ENCODE measurements around the gene RYR1. TPM values are rescaled to one million over a fixed set of nuclear protein-coding genes. Genes with fewer than 3 reads are reported as not detected.

Gene RYR1
- polyA plus RNA-seq, 3 donors = 0.76 to 2.1 (median 2.1) TPM

- H3K9me3 ChIP-seq (replicated peaks in 1 of 2; ENCODE audit: control insufficient read depth in 1 of 2, insufficient read depth in 1 of 2, low read length in 2 of 2) = peaks cover 10 to 21% of the 10 kb centered on the region in 2 donors
- no peak overlapping the region for H3K4me2 ChIP-seq (replicated peaks; ENCODE audit: extremely low read depth, low read length, poor library complexity, severe bottlenecking)
- Mint-ChIP-seq H3K27ac (no peak overlapping the region), H3K9me3 (peaks cover 10 to 21% (median 18%) of the 10 kb centered on the region in 7 donors), H3K4me3 (peak overlapping the region in 1 of 2 donors; percentile 47), H3K36me3 (no peaks in the 10 kb centered on the region), H3K27me3 (ENCODE audit: low read depth in 3 of 3) (peaks cover 11 to 30% (median 20%) of the 10 kb centered on the region in 3 donors), H3K4me1 (peaks cover 8% of the 10 kb centered on the region)
- H3K4me1 ChIP-seq (ENCODE audit: control insufficient read depth in 1 of 2, insufficient read depth in 2 of 2, low read length in 2 of 2) = peaks cover 0 to 8% of the 10 kb centered on the region in 2 donors
- TF ChIP-seq, protein P1, sequence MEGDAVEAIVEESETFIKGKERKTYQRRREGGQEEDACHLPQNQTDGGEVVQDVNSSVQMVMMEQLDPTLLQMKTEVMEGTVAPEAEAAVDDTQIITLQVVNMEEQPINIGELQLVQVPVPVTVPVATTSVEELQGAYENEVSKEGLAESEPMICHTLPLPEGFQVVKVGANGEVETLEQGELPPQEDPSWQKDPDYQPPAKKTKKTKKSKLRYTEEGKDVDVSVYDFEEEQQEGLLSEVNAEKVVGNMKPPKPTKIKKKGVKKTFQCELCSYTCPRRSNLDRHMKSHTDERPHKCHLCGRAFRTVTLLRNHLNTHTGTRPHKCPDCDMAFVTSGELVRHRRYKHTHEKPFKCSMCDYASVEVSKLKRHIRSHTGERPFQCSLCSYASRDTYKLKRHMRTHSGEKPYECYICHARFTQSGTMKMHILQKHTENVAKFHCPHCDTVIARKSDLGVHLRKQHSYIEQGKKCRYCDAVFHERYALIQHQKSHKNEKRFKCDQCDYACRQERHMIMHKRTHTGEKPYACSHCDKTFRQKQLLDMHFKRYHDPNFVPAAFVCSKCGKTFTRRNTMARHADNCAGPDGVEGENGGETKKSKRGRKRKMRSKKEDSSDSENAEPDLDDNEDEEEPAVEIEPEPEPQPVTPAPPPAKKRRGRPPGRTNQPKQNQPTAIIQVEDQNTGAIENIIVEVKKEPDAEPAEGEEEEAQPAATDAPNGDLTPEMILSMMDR (IDR thresholded peaks at IDR 0.05) = no peak
- no peak overlapping the region for H3K4me3 ChIP-seq (replicated peaks in 1 of 3; ENCODE audit: low read depth in 2 of 3, low read length in 3 of 3)
- H4K20me1 ChIP-seq (ENCODE audit: insufficient read depth, low read length) = no peaks in the 10 kb centered on the region
- H3K36me3 ChIP-seq (replicated peaks in 1 of 2; ENCODE audit: control insufficient read depth in 1 of 2, insufficient read depth in 2 of 2, low read length in 2 of 2) = no peaks in the 10 kb centered on the region
- H3K79me2 ChIP-seq (ENCODE audit: insufficient read depth, low read length) = no peaks in the 10 kb centered on the region
- peaks cover 0 to 5% of the 10 kb centered on the region in 2 donors for H3K27me3 ChIP-seq (ENCODE audit: control insufficient read depth in 2 of 2, insufficient read depth in 2 of 2, low read length in 2 of 2)
- intact Hi-C loops (cut with micrococcal nuclease) = no loop called here
- no peak overlapping the region for H2AFZ ChIP-seq (ENCODE audit: insufficient read depth, low read depth, low read length, poor library complexity, severe bottlenecking)
- WGBS (ENCODE audit: insufficient coverage) = 93% methylated on average over 7 of the region's 8 CpGs
- no peak for DNase-seq
- no peak overlapping the region for H3K27ac ChIP-seq (ENCODE audit: low read depth in 1 of 2, low read length in 2 of 2)
- no peak overlapping the region for H3K9ac ChIP-seq (ENCODE audit: insufficient read depth, low read length, poor library complexity, severe bottlenecking)
These were observed 101.1 kb downstream of the RYR1 start for GRCh38 chr19:38534574-38534973.

GRCh38 chr19:38535212-38535611 is 101.7 kb downstream of the RYR1 start:
- Histone ChIP-seq H3K27ac (ENCODE audit: low read depth in 1 of 2, low read length in 2 of 2) (no peak overlapping the region), H3K4me2 (replicated peaks; ENCODE audit: extremely low read depth, low read length, poor library complexity, severe bottlenecking) (no peak overlapping the region), H3K9ac (ENCODE audit: insufficient read depth, low read length, poor library complexity, severe bottlenecking) (no peak overlapping the region), H3K27me3 (ENCODE audit: control insufficient read depth in 2 of 2, insufficient read depth in 2 of 2, low read length in 2 of 2) (peaks cover 0 to 5% of the 10 kb centered on the region in 2 donors), H3K4me3 (replicated peaks in 1 of 3; ENCODE audit: low read depth in 2 of 3, low read length in 3 of 3) (no peak overlapping the region), H2AFZ (ENCODE audit: insufficient read depth, low read depth, low read length, poor library complexity, severe bottlenecking) (no peak overlapping the region), H3K79me2 (ENCODE audit: insufficient read depth, low read length) (no peaks in the 10 kb centered on the region), H3K9me3 (replicated peaks in 1 of 2; ENCODE audit: control insufficient read depth in 1 of 2, insufficient read depth in 1 of 2, low read length in 2 of 2) (peaks cover 10 to 21% of the 10 kb centered on the region in 2 donors), H4K20me1 (ENCODE audit: insufficient read depth, low read length) (no peaks in the 10 kb centered on the region), H3K36me3 (replicated peaks in 1 of 2; ENCODE audit: control insufficient read depth in 1 of 2, insufficient read depth in 2 of 2, low read length in 2 of 2) (no peaks in the 10 kb centered on the region), H3K4me1 (ENCODE audit: control insufficient read depth in 1 of 2, insufficient read depth in 2 of 2, low read length in 2 of 2) (peaks cover 0 to 8% of the 10 kb centered on the region in 2 donors)
- 100% methylated on average over 1 of the region's 3 CpGs for WGBS (ENCODE audit: insufficient coverage)
- no peak overlapping the region for H3K27ac Mint-ChIP-seq
- H3K9me3 Mint-ChIP-seq = peaks cover 10 to 21% (median 18%) of the 10 kb centered on the region in 7 donors
- intact Hi-C loops (cut with micrococcal nuclease) = no loop called here
- H3K36me3 Mint-ChIP-seq = no peaks in the 10 kb centered on the region
- peaks cover 11 to 30% (median 16%) of the 10 kb centered on the region in 3 donors for H3K27me3 Mint-ChIP-seq (ENCODE audit: low read depth in 3 of 3)
- TF ChIP-seq, protein P1 (IDR thresholded peaks at IDR 0.05) = no peak
- peaks cover 8% of the 10 kb centered on the region for H3K4me1 Mint-ChIP-seq
- no peak overlapping the region for H3K4me3 Mint-ChIP-seq
- DNase-seq = no peak
